Activated effector memory CD4-positive, alpha-beta T cell treated with Interleukin-2 at 50 U/mL for 16 hours (primary cell): ENCODE data around the gene SYNGR3.
"Not testable (repeated sequence)": the region's sequence is repeated elsewhere in the genome, so short reads cannot be mapped to it uniquely, and the experiment has no call there.

Experiments
- DNase-seq: peaks from one replicate; pipeline ENCODE4 v3.0.0-alpha.2; 2020

SYNGR3 gene

GRCh38 chr16:2009164-2009711 lies 19.5 kb downstream of the SYNGR3 start:
- no peak for DNase-seq

GRCh38 chr16:2009791-2010510 lies 20.2 kb downstream of the SYNGR3 start, which contains the start of gene ZNF598:
Gene ZNF598 (minus strand): TSS chr16:2009821.
- DNase-seq: peak; percentile 69

GRCh38 chr16:2011726-2012125 lies 22.0 kb downstream of the SYNGR3 start:
- DNase-seq: not testable (repeated sequence)

GRCh38 chr16:2013527-2013926 lies 23.8 kb downstream of the SYNGR3 start:
- no peak for DNase-seq

DNA sequence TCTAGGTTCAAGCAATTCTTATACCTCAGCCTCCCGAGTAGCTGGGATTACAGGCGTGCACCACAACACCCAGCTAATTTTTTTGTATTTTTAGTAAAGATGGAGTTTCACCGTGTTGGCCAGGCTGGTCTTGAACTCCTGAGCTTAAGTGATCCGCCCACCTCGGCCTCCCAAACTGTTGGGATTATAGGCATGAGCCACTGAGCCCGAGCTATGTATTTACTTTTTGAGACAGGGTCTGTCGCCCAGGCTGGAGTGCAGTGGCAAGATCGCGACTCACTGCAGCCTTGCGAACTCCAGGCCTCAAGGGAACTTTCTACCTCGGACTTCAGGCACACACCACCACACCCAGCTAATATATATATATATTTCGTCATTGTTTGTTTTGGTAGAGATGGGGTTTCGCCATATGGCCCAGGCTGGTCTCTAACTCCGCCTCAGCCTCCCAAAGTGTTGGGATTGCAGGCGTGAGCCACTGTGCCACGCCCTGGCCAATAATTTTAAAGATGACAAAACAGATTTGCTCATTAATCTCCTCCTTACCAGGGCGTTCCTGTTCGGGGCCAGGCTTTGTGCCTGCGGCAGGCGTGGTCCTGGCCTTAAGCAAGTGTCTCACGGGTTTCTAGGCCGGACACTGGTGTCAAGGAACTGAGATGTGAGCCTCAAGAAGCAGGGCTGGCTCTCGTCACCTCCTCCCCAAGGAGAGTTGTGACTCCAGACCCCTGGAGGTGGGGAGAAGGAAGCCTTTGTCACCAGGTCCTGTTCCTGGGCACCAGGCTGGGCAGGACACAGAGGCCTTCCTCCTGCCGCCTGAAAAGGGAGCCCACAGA lies 25.6 kb downstream of the SYNGR3 start:
- no peak for DNase-seq

GRCh38 chr16:2015947-2016208 lies 26.1 kb downstream of the SYNGR3 start:
- DNase-seq: no peak

GRCh38 chr16:2016407-2016922 lies 26.7 kb downstream of the SYNGR3 start:
- DNase-seq: no peak

DNA sequence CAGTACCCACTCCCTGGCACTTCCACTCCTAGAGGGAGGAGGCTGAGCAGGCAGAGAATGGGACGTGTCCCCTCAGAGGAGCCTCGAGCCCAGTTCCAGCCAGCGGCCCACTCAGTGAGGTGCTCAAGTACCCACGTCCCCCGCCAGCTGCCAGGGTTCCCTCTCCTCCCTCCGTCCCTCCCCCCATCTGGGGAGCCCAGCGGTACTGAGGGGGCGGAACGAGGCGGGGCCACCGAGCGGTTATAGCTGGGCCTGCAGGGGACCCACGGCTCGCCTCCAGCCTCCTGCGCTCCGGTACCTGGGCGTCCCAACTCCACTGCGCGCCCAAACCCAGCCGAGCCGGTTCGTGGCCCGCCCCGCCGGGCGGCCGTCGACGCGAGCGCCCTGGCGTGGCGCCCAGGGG lies 29.7 kb downstream of the SYNGR3 start, which contains the start of gene NPW:
Gene NPW, plus strand, starts transcription at position 268 of the 403 bp plus-strand sequence.
- DNase-seq: no peak

DNA sequence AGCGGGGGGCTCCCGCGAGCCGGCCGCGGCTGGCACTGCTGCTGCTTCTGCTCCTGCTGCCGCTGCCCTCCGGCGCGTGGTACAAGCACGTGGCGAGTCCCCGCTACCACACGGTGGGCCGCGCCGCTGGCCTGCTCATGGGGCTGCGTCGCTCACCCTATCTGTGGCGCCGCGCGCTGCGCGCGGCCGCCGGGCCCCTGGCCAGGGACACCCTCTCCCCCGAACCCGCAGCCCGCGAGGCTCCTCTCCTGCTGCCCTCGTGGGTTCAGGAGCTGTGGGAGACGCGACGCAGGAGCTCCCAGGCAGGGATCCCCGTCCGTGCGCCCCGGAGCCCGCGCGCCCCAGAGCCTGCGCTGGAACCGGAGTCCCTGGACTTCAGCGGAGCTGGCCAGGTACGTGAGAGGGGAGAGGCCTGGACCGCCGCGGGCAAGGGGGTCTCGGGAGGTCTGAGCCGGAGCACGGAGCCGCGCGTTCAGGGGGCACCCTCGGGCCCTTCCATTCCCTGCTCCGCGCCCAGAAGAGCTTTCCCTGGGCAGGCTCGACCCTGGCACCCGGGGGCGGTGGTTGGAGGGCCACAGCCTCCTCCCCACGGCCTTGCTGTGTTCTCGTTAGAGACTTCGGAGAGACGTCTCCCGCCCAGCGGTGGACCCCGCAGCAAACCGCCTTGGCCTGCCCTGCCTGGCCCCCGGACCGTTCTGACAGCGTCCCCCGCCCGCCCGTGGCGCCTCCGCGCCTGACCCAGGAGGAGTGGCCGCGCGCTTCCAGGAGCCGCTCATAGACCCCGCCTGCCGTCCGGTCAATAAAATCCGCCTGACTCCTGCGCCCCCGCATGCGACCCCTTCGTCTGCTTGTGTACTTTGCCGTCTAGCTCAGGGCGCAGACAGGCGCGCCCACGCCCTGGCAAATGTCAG lies 30.4 kb downstream of the SYNGR3 start:
- no peak for DNase-seq

DNA sequence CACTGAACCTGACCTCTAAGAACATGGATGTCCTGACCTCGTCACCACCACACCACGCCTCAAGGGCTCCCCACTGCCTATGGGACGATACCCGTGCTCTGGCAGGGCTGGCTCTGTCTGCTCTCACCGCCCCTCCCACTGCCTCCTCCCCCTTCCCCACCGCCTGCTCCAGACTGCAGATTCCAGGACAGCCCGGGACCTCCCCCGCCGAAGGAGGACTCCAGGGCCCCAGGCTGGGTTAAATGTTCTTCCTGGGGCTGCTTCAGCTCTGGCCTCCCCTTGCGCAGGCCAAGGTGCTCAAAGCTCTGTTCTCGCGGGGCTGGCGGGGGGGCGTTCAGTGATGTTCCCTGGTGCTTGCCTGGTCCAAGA lies 32.9 kb downstream of the SYNGR3 start:
- DNase-seq: no peak

DNA sequence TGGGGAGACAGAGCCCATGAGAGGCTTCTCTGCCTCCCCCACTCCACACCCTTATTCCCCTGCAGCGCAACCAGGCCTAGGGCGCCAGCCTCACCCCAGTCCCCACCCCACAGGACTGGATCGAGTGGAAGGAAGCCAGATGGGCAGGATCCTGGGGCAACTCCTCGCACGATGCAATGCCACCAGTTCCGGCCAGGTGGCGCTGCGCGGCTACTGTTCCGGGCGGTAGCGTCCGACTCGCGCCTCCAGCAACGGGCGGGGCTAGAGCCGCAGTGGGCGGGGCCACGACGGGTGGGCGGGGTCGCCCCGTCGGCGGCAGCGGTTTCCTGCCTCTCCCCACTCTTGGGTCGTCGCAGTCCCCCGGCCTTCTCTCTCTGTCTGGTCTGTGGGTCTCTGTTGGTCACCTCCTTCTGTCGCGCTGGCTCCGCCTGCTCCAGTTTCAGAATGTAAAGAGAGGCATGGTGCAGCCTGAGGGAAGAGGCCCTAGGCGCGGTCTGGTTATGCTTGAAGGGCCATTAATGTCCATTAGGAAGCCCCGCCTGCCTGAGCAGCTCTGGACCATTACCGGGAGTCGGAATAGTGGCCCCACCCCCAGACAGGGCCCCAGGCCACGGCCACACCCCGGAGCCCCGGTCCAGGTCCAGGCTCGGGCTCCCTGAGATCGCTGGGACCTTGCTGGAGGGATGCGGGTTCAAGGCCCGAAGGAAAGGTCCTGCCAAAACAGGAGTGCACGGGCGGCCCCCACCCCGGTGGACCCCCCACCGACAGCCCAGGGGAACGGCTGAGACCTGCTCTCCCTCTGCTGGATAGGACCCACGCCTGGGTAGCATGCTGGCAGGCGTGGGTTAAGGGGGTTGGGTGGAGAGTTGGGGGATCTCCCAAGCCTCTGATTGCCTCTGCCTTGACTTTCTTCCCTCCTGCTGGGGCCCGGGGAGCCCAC lies 33.6 kb downstream of the SYNGR3 start:
- peak; percentile 95 for DNase-seq

DNA sequence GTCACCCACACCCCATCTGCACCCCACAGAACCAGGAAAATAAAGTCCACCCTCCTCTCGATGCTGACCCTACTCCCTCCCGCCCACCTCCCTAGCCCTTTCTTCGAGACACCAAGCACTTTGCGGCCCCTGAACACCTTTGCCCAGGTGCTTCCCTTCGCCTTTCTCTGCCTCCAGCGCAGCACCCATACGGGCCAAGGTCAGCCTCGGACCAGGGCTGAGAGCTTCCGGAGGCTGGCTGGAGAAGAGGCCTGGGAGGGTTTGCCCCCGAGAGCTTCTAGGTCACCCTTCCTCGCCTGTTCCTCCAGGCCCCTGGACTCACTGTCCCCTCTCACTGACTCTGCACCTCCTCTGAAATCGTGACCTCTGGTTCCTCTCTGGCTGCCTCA lies 34.3 kb downstream of the SYNGR3 start:
- DNase-seq: no peak

DNA sequence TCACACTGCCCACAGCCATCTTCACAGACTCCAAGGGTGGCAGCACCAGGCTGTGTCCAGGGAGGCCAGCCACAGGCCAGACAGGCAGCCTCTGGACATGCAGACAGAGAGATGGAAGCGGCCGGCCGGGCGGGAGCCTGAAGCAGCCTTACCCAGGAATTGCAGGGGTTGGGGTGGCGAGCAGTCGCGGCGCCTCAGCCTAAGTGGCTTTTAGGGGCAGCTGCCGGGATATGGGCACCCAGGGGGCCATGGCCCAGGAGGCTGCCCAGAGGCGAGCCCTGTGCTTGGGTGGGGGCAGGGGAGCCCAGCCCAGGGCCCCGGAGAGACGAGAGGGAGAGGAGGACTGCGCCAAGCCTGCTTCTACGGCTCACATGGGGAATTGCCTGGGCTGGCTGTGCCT lies 35.5 kb downstream of the SYNGR3 start:
- no peak for DNase-seq

GRCh38 chr16:2025878-2026460 lies 36.2 kb downstream of the SYNGR3 start:
- no peak for DNase-seq

GRCh38 chr16:2026461-2027023 lies 36.8 kb downstream of the SYNGR3 start, which contains the start of gene NHERF2:
Gene NHERF2 (plus strand): TSS chr16:2026902. CDS start chr16:2027006, 104 bp downstream.
- DNase-seq: peak; percentile 25

- peak; percentile 9 for DNase-seq
These were observed 37.5 kb downstream of the SYNGR3 start for GRCh38 chr16:2027024-2028010.

DNA sequence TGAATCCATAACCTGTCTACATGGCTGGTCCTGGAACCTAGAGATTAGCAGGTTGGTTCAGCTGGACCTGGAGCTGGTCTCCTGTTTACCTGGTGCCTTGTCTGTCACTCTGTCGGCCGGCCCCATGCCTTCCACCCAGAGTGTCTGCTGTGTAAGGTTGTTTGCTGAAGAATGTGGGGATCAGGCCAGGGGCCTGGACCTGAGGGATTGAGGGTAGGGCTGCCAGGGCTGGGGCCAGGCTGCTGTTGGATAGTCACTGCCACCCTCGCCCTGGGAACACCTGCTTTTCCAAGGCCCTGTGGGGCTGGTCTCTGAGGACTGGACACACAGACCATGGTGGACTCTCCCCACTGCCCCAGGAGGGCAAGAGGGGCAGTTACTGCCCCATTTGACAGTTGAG lies 38.4 kb downstream of the SYNGR3 start:
- no peak for DNase-seq

DNA sequence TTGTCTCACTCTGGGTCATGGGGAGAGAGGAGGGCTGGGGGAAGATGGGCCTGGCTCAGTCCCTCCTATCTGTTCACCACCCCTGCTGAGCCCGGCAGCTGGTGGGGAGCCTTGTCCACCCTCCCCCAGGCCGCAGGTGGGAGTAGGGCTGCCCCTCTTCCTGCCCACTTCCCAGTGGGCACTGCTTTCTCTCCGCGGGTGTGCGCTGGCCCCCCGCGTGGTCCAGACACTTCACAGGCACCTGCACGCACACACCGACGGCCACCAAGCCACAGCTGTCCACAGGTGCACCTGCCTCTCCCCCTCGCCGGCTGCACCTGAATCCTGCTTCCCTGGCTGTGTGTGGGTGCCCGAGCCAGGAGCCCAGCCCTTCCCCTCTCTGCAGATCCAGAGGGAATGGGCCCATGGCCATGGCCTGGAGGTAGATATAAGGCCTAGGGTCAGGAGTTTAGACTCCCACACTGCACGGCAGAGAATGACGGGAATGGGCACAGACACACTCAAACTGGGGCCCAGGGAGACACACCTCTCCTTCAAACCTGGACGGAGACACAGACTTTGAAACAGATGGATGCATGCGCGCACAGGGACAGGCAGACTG lies 39.0 kb downstream of the SYNGR3 start:
- no peak for DNase-seq

GRCh38 chr16:2029350-2029749 lies 39.6 kb downstream of the SYNGR3 start:
- DNase-seq: no peak
